ENCODE data around the gene LPCAT1.
"Not testable (repeated sequence)": the region's sequence is repeated elsewhere in the genome, so short reads cannot be mapped to it uniquely, and the experiment has no call there.

LPCAT1 gene

GRCh38 chr5:1480217-1480616, 43.5 kb downstream of the LPCAT1 start:
- no peak for DNase-seq (ENCODE audit: low read depth in 2 of 2)

- no peak for DNase-seq (ENCODE audit: low read depth in 2 of 2)
These were observed 44.1 kb downstream of the LPCAT1 start for GRCh38 chr5:1479581-1480188.

GRCh38 chr5:1479066-1479465, 44.7 kb downstream of the LPCAT1 start:
- DNase-seq (ENCODE audit: low read depth in 2 of 2), result no peak

- no peak for DNase-seq (ENCODE audit: low read depth in 2 of 2)
These were observed 45.3 kb downstream of the LPCAT1 start for GRCh38 chr5:1478271-1479035.

- DNase-seq (ENCODE audit: low read depth in 2 of 2), result no peak
These were observed 46.4 kb downstream of the LPCAT1 start for GRCh38 chr5:1477341-1477740.

DNA sequence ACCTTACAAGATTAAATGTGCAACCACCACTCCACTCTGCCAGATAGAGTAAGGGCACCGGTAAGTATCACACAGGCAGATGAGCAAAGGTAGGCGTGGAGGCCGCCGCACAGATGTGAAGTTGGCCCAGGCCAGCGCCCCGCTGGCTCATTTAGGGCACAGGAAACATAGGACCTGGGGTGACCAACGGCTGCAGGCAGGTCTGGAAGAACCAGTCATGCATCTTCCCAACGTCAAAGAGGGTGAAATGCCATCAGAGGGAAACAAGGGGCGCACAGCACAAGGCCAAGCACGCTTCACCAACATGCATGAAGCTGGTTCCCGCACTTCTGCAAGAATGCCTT, 46.8 kb downstream of the LPCAT1 start:
- DNase-seq (ENCODE audit: low read depth in 2 of 2), result no peak

GRCh38 chr5:1476181-1476966, 47.4 kb downstream of the LPCAT1 start:
- no peak for DNase-seq (ENCODE audit: low read depth in 2 of 2)

- DNase-seq (ENCODE audit: low read depth in 2 of 2), result not testable (repeated sequence)
These were observed 48.2 kb downstream of the LPCAT1 start for GRCh38 chr5:1475544-1475900.

DNA sequence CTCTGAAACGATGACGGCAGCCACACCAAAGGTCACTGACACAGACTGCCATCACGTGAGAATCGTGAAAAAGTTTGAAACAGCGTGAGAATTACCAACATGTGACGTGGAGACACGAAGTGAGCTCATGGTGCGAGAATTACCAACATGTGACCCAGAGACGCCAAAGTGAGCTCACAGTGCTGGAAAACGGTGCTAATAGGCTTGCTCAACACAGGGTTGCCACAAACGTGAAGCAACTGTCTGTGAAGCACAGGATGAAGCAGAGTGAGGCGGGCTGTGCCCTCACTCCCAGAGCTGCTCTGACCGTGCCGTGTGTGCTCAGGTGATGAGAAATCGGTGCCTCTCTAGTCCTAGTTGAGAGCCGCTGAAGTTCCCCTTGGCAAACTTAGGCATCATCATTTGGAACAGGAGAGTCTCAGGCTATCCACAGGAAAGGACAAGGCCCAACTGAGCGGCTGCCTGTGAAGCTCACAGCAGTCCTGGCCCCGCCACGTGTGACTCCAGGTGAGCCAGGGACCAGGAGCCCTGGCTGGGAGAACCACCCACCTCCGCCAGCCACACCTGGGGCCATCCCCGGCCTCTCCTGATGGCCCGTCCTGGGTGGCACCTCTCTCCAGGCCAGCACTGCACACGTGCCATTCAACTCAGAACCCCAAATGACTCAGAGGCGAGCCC, 48.8 kb downstream of the LPCAT1 start:
- DNase-seq (ENCODE audit: low read depth in 2 of 2), result no peak

- no peak for DNase-seq (ENCODE audit: low read depth in 2 of 2)
These were observed 49.4 kb downstream of the LPCAT1 start for GRCh38 chr5:1474183-1474839.

GRCh38 chr5:1473746-1474145, 50.0 kb downstream of the LPCAT1 start:
- no peak for DNase-seq (ENCODE audit: low read depth in 2 of 2)

- DNase-seq (ENCODE audit: low read depth in 2 of 2), result no peak
These were observed 50.7 kb downstream of the LPCAT1 start for GRCh38 chr5:1472964-1473628.

GRCh38 chr5:1471997-1472963, 51.5 kb downstream of the LPCAT1 start:
- no peak for DNase-seq (ENCODE audit: low read depth in 2 of 2)

GRCh38 chr5:1471240-1471853, 52.4 kb downstream of the LPCAT1 start:
- DNase-seq (ENCODE audit: low read depth in 2 of 2), result no peak

DNA sequence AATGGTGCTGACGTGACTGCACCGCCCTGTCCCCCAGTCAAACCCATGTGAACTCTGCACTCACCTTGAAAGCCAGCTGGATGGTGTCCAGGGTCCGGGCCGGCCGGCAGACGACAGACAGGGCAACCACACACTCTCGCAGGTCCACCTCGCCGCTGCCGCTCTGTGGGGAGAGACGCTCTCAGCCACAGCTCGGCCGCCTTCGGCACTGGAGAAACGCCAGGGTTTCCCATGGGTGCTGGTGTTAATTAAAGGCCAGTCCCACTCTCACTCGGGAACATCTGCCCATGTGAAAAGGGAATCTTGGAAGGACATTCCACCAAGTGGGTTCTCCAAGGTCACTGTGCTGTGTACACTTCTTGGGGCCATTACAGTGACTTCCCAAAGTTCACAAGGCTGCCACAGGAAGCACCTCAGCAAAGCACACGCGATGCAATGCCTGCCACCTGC, 53.0 kb downstream of the LPCAT1 start:
- DNase-seq (ENCODE audit: low read depth in 2 of 2), result no peak

- DNase-seq (ENCODE audit: low read depth in 2 of 2), result no peak
These were observed 54.9 kb downstream of the LPCAT1 start for GRCh38 chr5:1468629-1469527.

- no peak for DNase-seq (ENCODE audit: low read depth in 2 of 2)
These were observed 55.5 kb downstream of the LPCAT1 start for GRCh38 chr5:1468247-1468612.
